ENCODE results near the gene KCNAB1. TPM values are rescaled to one million over a fixed set of nuclear protein-coding genes. Genes with fewer than 3 reads are reported as not detected.

Gene KCNAB1
- polyA plus RNA-seq, 1 donor (not counting 4 experiments of a cell fraction or from before 2014, with no cell fraction given), result 0.03 TPM

GRCh38 chr3:156300929-156301840 lies 180.8 kb downstream of the KCNAB1 start:
- DNase-seq (ENCODE audit: low read depth, low spot score), result no peak
- dilution Hi-C loops (cut with MboI; ENCODE audit: extremely low pct_ligation_motif_present, low sequenced_read_pairs), result no loop called here
- no peak for FAIRE-seq
- H3K4me3 ChIP-seq (ENCODE audit: control insufficient read depth in 2 of 3, extremely low read depth in 1 of 3, insufficient read depth in 2 of 3, low read depth in 1 of 3, low read length in 3 of 3), result no peak overlapping the region
- H3K27ac ChIP-seq (ENCODE audit: control insufficient read depth, insufficient read depth, low read length), result no peak overlapping the region
- no peaks in the 10 kb centered on the region for H3K79me2 ChIP-seq (ENCODE audit: control insufficient read depth, insufficient read depth, low read length)
- no peaks in the 10 kb centered on the region for H3K36me3 ChIP-seq (ENCODE audit: control insufficient read depth in 2 of 2, extremely low read depth in 1 of 2, insufficient read depth in 2 of 2, low read length in 2 of 2)
- H3K9me3 ChIP-seq (ENCODE audit: control insufficient read depth, low read depth, low read length), result no peaks in the 10 kb centered on the region
- no peak overlapping the region for H3K4me2 ChIP-seq (ENCODE audit: control insufficient read depth, extremely low read depth, insufficient read depth, low read depth, low read length)
- H3K9me1 ChIP-seq (ENCODE audit: control insufficient read depth, extremely low read depth, insufficient read depth, low read length), result no peaks in the 10 kb centered on the region
- no peaks in the 10 kb centered on the region for H3K27me3 ChIP-seq (ENCODE audit: control insufficient read depth, extremely low read depth, insufficient read depth, low read length)
- no peaks in the 10 kb centered on the region for H4K20me1 ChIP-seq (ENCODE audit: control insufficient read depth, extremely low read depth, insufficient read depth, low read length)
- no peak overlapping the region for H2AFZ ChIP-seq (ENCODE audit: control insufficient read depth, low read length)
- H3K9ac ChIP-seq (ENCODE audit: control insufficient read depth, extremely low read depth, insufficient read depth, low read length), result no peak overlapping the region
- TF ChIP-seq, protein P1, sequence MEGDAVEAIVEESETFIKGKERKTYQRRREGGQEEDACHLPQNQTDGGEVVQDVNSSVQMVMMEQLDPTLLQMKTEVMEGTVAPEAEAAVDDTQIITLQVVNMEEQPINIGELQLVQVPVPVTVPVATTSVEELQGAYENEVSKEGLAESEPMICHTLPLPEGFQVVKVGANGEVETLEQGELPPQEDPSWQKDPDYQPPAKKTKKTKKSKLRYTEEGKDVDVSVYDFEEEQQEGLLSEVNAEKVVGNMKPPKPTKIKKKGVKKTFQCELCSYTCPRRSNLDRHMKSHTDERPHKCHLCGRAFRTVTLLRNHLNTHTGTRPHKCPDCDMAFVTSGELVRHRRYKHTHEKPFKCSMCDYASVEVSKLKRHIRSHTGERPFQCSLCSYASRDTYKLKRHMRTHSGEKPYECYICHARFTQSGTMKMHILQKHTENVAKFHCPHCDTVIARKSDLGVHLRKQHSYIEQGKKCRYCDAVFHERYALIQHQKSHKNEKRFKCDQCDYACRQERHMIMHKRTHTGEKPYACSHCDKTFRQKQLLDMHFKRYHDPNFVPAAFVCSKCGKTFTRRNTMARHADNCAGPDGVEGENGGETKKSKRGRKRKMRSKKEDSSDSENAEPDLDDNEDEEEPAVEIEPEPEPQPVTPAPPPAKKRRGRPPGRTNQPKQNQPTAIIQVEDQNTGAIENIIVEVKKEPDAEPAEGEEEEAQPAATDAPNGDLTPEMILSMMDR (optimal IDR thresholded peaks at IDR 0.05 in 1 of 3, IDR thresholded peaks at IDR 0.05 in 1 of 3, conservative IDR thresholded peaks at IDR 0.05 in 1 of 3; ENCODE audit: extremely low read depth in 1 of 3, insufficient read depth in 2 of 3, low read length in 3 of 3), result no peak
- TF ChIP-seq EZH2 (IDR thresholded peaks at IDR 0.05; ENCODE audit: low read length), result no peak
- H3K4me1 ChIP-seq (ENCODE audit: control insufficient read depth, extremely low read depth, insufficient read depth, low read length), result no peaks in the 10 kb centered on the region

GRCh38 chr3:156303001-156303707 lies 182.8 kb downstream of the KCNAB1 start:
- Histone ChIP-seq H2AFZ (ENCODE audit: control insufficient read depth, low read length) (no peak overlapping the region), H3K27ac (ENCODE audit: control insufficient read depth, insufficient read depth, low read length) (no peak overlapping the region), H3K79me2 (ENCODE audit: control insufficient read depth, insufficient read depth, low read length) (no peaks in the 10 kb centered on the region), H3K4me2 (ENCODE audit: control insufficient read depth, extremely low read depth, insufficient read depth, low read depth, low read length) (no peak overlapping the region), H3K36me3 (ENCODE audit: control insufficient read depth in 2 of 2, extremely low read depth in 1 of 2, insufficient read depth in 2 of 2, low read length in 2 of 2) (no peaks in the 10 kb centered on the region), H3K4me1 (ENCODE audit: control insufficient read depth, extremely low read depth, insufficient read depth, low read length) (peaks cover 4% of the 10 kb centered on the region), H3K9me3 (ENCODE audit: control insufficient read depth, low read depth, low read length) (no peaks in the 10 kb centered on the region), H3K27me3 (ENCODE audit: control insufficient read depth, extremely low read depth, insufficient read depth, low read length) (no peaks in the 10 kb centered on the region), H3K9ac (ENCODE audit: control insufficient read depth, extremely low read depth, insufficient read depth, low read length) (no peak overlapping the region), H3K9me1 (ENCODE audit: control insufficient read depth, extremely low read depth, insufficient read depth, low read length) (no peaks in the 10 kb centered on the region), H3K4me3 (ENCODE audit: control insufficient read depth in 2 of 3, extremely low read depth in 1 of 3, insufficient read depth in 2 of 3, low read depth in 1 of 3, low read length in 3 of 3) (no peak overlapping the region), H4K20me1 (ENCODE audit: control insufficient read depth, extremely low read depth, insufficient read depth, low read length) (no peaks in the 10 kb centered on the region)
- FAIRE-seq (no peak), DNase-seq (ENCODE audit: low read depth, low spot score) (no peak)
- dilution Hi-C loops (cut with MboI; ENCODE audit: extremely low pct_ligation_motif_present, low sequenced_read_pairs), result no loop called here
- no peak for TF ChIP-seq EZH2 (IDR thresholded peaks at IDR 0.05; ENCODE audit: low read length)
- TF ChIP-seq, protein P1 (optimal IDR thresholded peaks at IDR 0.05 in 1 of 3, IDR thresholded peaks at IDR 0.05 in 1 of 3, conservative IDR thresholded peaks at IDR 0.05 in 1 of 3; ENCODE audit: extremely low read depth in 1 of 3, insufficient read depth in 2 of 3, low read length in 3 of 3), result no peak

Measured in keratinocyte (primary cell).